Measurements from ENCODE around the gene ACADVL. TPM values are rescaled to one million over a fixed set of nuclear protein-coding genes. Genes with fewer than 3 reads are reported as not detected.
"Not testable (repeated sequence)": the region's sequence is repeated elsewhere in the genome, so short reads cannot be mapped to it uniquely, and the experiment has no call there.

The ACADVL gene
- total RNA-seq, 4 donors from 2014 or later, result 453 to 742 (median 464) TPM

- Histone ChIP-seq H3K27me3 (peaks cover 0 to 45% (median 8%) of the 10 kb centered on the region in 4 donors), H3K27ac (no peak overlapping the region), H3K36me3 (no peaks in the 10 kb centered on the region), H3K9me3 (no peaks in the 10 kb centered on the region), H3K4me3 (no peak overlapping the region), H3K4me1 (peaks cover 14 to 27% (median 18%) of the 10 kb centered on the region in 3 donors)
- WGBS, 2 donors, result 60 to 87% methylated on average over 3 to 5 of the region's 11 CpGs
- DNase-seq, result no peak
- TF ChIP-seq POLR2A (IDR thresholded peaks at IDR 0.05) (no peak), CTCF (IDR thresholded peaks at IDR 0.05) (no peak)
- intact Hi-C loops (cut with DNase I), result no loop called here
Observed at GRCh38 chr17:7178973-7179316, 40.8 kb upstream of the ACADVL start.

- intact Hi-C loops (cut with DNase I), result no loop called here
- Histone ChIP-seq H3K27ac (no peak within 1 kb of the TSS), H3K9me3 (no peaks in the 10 kb centered on the region), H3K4me3 (peak within 1 kb of the TSS in 1 of 4 donors; percentile 57), H3K4me1 (peaks cover 14 to 20% (median 16%) of the 10 kb centered on the region in 3 donors), H3K36me3 (no peaks in the 10 kb centered on the region), H3K27me3 (peaks cover 0 to 45% (median 8%) of the 10 kb centered on the region in 4 donors)
- no peak for DNase-seq
- no peak for TF ChIP-seq CTCF (IDR thresholded peaks at IDR 0.05)
- no peak for TF ChIP-seq POLR2A (IDR thresholded peaks at IDR 0.05)
- 47 to 69% methylated on average over 6 to 14 of the region's 20 CpGs for WGBS, 2 donors
Observed at GRCh38 chr17:7179317-7180254, 40.2 kb upstream of the ACADVL start, which contains the start of gene ASGR1. ASGR1 (minus strand) TSS chr17:7179370; CDS start chr17:7178563, 807 bp downstream.

DNA sequence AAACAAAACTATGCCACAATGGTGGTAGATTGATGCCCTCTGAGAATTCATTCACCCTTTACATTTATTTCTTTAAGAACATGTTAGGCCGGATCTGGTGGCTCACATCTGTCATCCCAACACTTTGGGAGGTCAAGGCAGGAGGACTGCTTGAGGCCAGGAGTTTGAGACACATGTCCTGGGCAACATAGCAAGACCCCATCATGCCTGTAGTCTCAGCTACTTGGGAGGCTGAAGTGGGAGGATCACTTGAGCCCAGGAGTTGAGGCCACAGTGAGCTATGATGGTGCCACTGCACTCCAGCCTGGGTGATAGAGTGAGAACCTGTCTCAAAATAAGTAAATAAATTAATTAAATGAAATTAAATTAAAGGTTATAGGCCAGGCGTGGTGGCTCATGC is 37.6 kb upstream of the ACADVL start:
- H3K36me3 ChIP-seq; DNase-seq; intact Hi-C loops (cut with DNase I); H3K9me3 ChIP-seq; H3K27ac ChIP-seq; H3K4me3 ChIP-seq: not testable (repeated sequence)
- WGBS, 2 donors, result 85 to 88% methylated on average over 2 of the region's 2 CpGs
- H3K27me3 ChIP-seq, result peaks cover 0 to 26% (median 6%) of the 10 kb centered on the region in 4 donors
- peaks cover 11 to 13% (median 11%) of the 10 kb centered on the region in 3 donors for H3K4me1 ChIP-seq

- Histone ChIP-seq H3K27ac (no peak overlapping the region), H3K36me3 (no peaks in the 10 kb centered on the region), H3K27me3 (peaks cover 0 to 11% (median 0%) of the 10 kb centered on the region in 4 donors), H3K4me1 (no peaks in the 10 kb centered on the region), H3K9me3 (no peaks in the 10 kb centered on the region), H3K4me3 (no peak overlapping the region)
- WGBS, 2 donors, result 78 to 83% methylated on average over 7 of the region's 7 CpGs
- intact Hi-C loops (cut with DNase I), result no loop called here
- TF ChIP-seq POLR2A (IDR thresholded peaks at IDR 0.05), result no peak
- no peak for TF ChIP-seq CTCF (IDR thresholded peaks at IDR 0.05)
- no peak for DNase-seq
Observed at GRCh38 chr17:7183433-7184090, 36.2 kb upstream of the ACADVL start.

DNA sequence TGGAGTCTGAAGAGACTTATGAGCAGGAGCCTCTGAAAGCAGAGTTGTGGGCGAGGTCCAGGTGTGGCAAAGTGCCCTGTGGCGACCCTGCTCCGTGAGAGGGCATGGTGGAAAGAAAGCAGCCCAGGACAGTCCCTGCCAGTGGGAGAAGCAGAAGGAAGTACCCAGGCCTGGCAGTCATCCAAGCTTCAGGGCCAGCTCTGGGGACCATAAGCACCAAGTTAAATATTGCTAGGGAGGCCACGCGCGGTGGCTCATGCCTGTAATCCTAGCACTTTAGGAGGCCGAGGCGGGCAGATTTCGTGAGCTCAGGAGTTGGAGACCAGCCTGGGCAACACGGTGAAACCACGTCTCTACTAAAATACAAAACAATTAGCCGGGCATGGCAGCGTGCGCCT is 35.6 kb upstream of the ACADVL start:
- WGBS, 2 donors, result 72 to 74% methylated on average over 12 to 13 of the region's 14 CpGs
- TF ChIP-seq POLR2A (IDR thresholded peaks at IDR 0.05) (no peak), CTCF (IDR thresholded peaks at IDR 0.05) (no peak)
- peaks cover 0 to 6% (median 0%) of the 10 kb centered on the region in 4 donors for H3K27me3 ChIP-seq
- no peak overlapping the region for H3K4me3 ChIP-seq
- H3K27ac ChIP-seq, result no peak overlapping the region
- intact Hi-C loops (cut with DNase I), result no loop called here
- no peaks in the 10 kb centered on the region for H3K4me1 ChIP-seq
- H3K9me3 ChIP-seq, result no peaks in the 10 kb centered on the region
- H3K36me3 ChIP-seq, result no peaks in the 10 kb centered on the region
- DNase-seq, result no peak

Measured in esophagus squamous epithelium (tissue), 5 donors.